Measurements from ENCODE around the gene NAA80.
A peak's percentile ranks its signal among the peaks of the same experiment; 100 is the strongest.

NAA80 gene, protein sequence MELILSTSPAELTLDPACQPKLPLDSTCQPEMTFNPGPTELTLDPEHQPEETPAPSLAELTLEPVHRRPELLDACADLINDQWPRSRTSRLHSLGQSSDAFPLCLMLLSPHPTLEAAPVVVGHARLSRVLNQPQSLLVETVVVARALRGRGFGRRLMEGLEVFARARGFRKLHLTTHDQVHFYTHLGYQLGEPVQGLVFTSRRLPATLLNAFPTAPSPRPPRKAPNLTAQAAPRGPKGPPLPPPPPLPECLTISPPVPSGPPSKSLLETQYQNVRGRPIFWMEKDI

DNA sequence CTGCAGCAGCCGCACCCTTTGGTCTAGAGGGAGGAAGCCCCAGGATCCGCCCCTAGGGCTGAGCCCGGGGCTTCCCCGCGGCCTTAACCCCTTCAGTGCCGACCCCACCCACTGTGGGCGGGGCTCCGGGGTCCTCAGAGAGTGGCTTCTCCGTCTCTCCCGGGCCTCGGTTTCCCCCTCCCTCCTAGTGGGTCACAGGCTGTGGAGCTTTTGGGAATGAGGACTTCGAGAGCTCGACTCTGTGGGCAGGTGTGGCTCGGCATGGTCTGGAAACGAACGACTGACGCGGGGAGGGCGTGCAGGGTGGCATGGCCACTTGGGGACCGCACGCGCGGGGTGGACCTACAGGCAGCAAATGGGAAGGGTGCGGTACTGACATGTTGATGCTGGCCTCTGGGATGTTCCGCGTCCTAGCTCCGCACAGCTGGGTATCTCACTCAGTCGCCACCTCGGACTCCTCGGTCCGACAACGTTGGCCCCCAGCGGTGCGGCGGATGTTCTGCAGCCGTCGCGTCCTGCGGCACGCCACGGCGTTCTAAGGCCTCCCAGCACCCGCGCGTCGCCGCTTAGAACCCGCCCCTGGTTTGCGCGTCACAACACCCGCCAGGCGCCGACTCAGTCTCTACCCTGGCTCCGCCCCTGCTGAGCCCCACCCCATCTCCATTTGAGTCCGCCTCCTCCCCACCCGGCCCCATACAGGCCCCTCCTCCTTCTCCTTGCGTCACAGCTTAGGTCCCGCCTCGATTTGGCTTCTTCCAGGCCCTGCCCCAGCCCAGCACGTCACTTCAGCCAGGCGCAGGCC lies at the start of gene NAA80, which contains the start of gene HYAL3:
TSS of gene NAA80 (minus strand) at position 570 of the 802 bp plus-strand sequence. CDS start 1,942 bp downstream, outside the sequence.
TSS of gene HYAL3 (minus strand) at position 570 of the 802 bp plus-strand sequence. CDS start 3,803 bp downstream, outside the sequence.
- DNase-seq = peak; percentile 68

DNA sequence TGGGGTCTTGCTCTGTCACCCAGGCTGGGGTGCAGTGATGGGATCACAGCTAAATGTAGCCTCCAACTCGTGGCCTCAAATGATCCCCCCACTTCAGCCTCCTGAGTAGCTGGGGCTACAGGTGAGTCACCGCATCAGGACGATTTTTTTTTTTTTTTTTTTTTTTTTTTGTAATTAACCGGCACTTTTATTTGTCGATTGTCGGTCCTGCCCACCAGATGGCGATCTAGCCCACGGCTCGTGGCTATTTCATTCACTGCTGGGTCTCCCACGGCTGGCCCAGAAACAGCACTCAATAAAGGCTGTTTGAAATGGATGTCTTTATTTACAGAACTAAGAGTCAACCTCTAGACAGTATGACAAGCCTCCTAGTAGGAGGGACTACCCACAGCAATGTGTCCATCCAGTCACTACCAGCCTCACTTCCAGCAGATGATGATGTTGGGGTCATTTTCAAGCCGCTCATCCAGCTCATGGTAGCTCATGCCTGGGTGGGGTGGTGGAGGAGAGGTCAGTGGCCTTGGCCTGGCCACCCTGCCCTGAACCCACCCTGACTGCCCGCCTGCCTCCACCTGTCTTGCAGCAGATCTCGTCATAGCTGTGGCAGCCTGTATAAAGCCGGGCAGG lies 48.1 kb upstream of the NAA80 start:
- no peak for DNase-seq

DNA sequence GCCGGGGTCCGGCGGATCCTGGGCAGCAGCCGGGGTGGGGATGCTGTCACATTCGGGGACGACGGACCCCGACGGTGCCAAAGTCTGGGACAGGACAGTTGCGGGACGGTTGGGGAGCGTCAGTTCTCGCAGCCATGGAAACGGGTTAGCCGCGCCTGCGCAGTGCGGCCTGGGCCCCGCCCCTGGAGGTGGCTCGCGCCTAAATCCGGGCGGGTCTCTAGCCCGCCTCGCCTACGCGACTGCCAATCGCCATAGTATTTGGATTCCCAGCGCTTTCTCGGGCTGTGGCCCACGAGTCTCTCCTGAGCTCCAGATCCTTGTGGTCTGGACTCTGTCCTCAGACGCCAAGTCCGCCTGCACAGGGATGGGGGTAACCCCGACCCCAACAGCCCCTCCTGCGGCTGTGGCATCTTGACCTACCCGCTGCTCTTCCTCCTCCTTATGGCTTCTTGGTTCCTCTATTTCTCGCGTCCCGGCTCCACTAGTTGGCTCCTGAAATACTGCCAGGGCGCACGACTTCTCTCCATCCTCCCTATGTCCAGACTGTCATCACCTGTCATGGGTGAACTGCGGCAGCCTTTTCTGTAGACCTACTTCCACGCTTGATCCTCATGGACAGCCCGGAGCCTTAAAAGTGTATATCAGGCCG lies 46.5 kb upstream of the NAA80 start, which contains the start of gene ZMYND10:
TSS of gene ZMYND10 (minus strand) at position 147 of the 649 bp plus-strand sequence. CDS start 153 bp downstream, outside the sequence.
- DNase-seq = no peak

DNA sequence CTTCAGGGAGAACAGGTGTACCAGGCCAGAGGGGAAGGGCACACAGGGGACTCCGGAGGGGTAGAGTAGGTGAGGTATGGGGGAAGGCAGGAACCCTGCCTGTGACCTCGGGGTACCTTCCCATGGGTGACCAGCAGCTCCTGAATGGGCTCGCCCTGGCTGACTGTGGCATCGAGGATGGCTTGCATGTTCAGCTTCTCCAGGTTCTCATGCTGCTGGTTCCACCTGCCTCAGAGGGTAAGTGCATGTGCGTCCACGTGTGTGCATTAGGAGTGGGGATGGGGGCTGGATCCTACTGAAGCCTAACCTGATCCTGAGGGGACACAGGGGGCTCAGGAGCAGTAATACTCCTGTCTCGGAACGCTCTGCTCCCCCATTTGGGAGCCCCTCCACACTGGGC lies 45.8 kb upstream of the NAA80 start:
- DNase-seq = no peak

DNA sequence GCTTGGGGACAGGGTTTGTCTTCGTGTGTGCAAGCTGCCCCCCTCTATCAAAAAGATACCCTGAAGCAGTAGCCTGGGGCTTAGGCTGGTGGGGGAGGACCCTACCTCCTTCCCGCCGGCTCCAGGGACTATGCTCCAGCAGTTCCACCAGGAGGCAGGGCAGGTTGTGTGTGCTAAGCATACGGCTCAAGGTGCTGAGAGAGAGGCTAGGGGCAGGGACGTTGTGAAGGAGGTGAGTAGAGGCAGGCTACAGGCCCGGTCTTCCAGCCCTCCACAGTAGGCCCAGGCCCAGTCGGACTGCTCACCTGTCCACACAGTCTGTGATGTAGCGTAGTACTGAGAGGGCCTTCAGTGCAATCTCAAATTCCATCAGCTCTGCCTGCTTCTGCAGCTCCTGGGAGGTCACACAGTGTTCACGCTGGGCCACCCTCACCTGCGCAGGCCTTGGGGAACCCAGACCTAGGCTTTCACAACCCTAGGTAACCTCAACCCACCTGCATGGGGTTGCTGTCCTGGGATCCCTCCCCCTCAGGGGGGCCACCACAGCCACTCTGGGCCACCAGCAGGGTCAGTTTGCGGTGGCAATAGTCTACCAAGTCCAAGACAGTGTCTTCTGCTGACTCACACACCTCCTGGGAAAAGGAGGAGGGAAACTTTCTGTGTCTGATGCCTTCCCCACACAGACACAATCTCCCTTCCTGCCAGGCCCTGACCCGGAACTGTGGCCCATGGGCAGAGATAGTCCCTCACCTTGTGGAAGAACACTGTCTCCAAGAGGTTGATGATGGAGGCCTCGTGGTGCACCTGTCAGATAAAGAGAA lies 43.8 kb upstream of the NAA80 start:
- DNase-seq = no peak

DNA sequence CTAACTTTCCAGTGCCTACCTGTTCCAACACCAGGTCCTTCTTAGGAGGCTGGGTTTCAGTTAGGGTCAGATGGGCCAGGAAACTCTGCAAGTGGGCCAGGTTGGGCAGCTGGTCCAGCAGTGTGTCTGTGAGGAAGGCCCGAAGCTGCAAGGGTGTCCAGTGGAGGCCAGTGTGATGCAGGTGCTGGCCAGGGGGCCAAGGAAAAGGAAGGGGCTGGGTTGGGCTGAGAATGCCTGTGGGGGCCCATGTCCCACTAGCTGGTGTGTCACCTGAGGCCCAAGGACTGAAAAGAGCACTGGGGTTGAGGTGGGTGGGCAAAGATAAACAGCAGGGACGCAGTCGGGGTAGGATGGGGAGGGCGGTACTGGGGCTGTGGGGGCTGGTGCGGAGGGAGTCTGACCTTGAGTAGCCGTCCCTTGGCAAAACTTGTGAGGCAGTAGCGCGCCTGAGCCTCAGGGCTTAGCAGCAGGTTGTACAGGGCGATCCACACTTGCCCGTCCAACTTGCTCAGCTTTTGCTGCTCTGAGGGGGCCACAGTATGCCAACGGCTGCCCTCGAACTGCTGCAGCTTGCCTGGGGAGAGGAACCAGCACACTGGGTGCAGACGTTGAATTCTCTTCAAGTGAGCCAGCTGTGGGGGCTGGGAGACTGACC lies 42.9 kb upstream of the NAA80 start:
- DNase-seq = no peak

DNA sequence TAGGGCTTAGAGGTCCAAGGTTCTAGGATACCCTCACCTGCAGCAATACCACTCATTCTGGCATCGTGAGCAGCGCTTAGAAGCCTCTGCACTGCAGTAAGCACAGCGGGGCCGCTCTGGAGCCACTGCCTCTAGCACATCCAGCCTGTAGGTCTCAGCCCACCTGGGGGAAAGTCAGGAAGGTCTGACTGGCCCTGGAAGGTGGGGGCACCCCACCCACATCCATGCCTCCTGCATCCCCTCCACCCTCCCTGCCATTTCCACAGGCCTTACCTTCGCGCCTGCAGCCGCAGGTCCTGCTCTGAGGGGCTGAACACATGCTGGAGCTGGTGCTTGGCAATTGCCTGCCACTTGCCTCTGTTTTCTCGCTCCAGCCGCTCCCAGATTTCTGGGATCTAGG lies 42.3 kb upstream of the NAA80 start:
- DNase-seq = no peak

DNA sequence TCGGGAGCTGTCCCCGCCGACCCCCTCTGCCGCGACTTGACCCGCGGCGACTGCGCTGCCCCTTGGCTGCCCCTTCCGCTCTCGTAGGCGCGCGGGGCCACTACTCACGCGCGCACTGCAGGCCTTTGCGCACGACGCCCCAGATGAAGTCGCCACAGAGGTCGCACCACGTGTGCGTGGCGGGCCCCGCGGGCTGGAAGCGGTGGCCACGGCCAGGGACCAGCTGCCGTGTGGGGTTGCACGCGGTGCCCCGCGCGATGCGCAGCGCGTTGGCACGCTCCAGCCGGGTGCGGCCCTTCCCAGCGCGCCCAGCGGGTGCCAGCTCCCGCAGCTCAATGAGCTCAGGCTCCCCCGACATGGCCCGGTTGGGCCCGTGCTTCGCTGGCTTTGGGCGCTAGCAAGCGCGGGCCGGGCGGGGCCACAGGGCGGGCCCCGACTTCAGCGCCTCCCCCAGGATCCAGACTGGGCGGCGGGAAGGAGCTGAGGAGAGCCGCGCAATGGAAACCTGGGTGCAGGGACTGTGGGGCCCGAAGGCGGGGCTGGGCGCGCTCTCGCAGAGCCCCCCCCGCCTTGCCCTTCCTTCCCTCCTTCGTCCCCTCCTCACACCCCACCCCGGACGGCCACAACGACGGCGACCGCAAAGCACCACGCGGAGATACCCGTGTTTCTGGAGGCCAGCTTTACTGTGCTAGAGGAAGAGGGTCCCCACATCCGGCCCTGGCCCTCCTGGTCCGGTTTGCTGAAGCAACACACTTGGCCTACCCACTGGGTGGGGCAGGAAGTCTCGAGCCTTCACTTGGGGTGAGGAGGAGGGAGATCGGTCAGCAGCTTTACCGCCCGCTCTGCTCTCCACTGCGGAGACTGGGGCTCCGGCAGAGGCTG lies 41.5 kb upstream of the NAA80 start, which contains the start of gene RASSF1:
TSS of gene RASSF1 (minus strand) at position 389 of the 882 bp plus-strand sequence. CDS start at position 358, 31 bp downstream.
- no peak for DNase-seq

DNA sequence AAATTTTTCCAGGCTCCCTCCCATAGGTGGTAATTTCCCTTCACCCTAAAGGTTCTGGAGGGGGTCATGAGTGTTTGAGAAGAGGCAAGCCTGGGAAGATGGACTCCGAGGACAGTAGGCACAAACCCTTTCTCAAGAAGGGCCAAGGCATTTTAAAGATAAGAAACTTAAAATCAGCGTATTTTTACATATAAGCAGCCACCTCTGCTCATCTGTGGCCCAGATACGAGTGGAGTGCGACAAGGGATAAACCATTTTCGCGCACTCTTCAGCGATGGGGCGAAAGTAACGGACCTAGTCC lies 40.9 kb upstream of the NAA80 start:
- no peak for DNase-seq

DNA sequence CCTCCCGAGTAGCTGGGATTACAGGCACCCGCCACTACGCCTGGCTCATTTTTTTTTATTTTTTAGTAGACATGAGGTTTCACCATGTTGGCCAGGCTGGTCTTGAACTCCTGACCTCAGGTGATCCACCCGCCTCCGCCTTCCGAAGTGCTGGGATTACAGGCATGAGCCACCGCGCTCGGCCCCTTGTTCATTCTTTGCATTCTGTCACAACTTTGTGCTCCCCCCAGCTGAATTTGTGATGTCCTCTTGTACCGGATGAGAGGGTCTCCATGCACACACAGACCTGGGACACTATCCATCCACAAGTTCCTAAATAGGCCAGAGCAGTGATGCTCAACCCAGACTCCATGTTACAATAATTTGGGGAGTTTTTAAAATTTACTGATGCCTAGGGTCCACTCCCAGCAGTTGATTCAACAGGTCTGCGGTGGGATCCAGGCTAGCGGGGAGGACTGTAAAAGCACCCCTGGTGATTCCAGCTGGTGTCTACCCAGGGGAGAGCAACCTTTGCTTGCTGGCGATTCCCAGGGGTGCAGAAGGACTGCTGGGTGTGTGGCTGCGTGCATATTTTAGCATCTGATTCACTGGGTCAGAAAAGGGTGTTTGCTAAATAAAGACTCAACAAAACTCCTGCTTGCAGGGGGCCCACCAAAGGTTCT lies 40.4 kb upstream of the NAA80 start:
- DNase-seq = no peak

DNA sequence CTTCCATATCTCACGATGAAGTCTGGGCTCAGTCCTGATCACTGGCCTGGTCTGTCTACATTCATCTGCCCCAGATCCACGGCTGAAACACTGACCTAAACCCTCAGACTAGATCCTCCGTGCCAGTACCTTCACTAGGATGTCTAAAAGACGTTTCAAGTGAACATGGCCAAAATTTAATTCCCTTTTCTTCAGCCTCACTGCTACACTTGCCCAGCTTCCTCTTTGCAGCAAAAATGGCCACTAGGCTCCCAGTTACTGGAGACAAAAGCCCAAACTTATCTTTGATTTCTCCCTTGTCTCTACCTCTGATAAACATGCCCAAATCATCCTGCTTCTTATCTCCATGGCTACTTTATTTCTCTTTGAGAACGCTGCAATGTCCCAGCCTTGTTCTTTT lies 39.8 kb upstream of the NAA80 start:
- DNase-seq = no peak

DNA sequence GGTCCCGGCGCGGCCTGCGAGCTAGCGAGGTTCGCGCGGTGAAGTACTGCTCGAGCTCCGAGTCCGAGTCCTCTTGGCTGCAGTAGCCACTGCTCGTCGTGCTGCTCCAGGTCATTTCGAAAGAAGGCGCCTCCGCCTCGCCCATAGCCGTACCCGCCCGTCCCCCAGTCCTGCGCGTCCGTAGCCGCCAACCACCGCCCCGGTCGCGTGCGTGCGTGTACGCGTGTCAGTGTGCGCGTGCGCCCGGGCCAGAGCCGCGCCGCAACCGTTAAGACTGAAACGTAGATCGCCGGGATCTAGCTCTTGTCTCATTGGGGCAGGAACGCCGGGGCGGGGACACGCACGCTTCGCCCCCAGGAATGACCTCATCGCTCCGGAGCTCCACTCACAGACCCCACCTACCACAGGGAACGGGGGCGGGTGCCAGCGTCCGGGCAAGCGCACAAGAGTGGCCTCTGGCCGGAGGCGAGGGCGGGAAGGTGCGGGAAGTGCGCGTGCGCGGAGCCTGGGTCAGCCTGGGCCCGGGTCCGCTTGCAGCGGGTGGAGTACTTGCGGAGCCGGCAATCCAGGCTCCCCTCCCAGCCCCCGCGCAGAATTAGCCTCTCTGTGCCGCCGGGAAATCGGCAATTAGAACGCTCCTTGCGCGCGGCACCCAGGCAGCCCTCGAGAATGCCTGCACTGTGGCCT lies 38.1 kb upstream of the NAA80 start:
- peak; percentile 56 for DNase-seq

DNA sequence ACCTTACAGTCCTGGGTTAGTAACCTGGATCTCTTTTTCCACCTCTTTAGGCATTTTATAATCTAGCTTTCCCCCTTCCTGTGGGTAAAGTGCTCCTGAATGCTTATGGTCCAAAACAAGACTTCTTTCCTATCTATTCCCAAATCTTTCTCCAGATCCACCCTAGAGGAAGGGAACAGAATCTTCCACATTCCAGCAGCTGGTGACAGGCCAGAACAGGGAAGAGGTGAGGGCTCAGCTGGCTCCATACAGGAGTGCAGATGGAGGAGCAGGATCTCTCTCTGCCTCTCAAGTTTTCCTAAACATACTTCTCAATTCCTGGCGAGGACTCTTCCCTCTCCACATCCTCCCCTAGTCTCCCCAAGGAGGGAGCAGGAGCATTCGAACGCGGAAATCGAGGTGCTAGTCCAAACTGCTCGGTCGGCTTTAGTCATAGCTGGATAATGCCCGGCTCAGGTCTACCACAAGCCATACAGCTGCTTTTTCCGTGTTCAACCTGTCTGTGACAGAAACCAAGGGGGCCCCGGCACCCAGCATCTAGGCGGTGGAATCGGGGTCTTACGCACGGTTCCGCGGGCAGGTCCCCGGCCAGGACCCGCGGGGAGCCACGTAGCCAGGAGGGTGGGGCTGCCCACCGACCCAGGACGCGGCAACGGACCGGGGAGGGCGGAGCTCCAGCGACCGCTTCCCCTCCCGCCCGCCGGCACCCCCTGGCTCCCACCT lies 37.4 kb upstream of the NAA80 start:
- no peak for DNase-seq

DNA sequence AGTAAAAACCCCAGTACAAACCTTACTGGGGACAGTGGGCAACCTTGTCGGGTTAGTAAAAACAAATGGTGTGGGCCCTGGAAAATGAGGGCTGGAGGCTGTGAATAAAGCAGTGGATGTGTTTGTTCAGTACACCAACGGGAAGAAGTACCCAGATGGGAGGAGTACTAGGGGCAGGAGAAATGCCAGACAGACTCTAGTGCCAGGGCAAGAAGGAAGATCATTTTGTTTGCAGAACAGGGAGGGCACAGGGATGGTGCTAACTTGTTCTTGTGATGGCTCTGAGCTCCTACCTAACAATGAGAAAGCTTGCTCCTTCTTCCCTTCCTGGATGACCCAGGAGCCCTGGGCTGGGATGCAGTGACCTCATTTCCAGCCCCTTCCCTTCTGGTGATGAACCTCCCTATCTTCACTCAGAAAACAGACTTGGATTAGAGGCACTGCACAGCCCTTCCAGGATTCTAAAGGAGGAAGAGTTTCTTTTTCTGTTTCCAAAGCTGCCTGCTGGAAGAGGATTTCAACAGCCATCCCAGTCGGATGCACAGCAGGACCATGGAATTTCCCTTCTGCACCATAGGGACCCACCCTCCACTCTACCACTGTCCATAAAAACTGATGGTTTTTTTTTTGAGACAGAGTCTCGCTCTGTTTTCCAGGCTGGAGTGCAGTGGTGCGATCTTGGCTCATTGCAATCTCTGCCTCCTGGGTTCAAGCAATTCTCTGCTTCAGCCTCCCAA lies 35.3 kb upstream of the NAA80 start:
- DNase-seq = no peak

DNA sequence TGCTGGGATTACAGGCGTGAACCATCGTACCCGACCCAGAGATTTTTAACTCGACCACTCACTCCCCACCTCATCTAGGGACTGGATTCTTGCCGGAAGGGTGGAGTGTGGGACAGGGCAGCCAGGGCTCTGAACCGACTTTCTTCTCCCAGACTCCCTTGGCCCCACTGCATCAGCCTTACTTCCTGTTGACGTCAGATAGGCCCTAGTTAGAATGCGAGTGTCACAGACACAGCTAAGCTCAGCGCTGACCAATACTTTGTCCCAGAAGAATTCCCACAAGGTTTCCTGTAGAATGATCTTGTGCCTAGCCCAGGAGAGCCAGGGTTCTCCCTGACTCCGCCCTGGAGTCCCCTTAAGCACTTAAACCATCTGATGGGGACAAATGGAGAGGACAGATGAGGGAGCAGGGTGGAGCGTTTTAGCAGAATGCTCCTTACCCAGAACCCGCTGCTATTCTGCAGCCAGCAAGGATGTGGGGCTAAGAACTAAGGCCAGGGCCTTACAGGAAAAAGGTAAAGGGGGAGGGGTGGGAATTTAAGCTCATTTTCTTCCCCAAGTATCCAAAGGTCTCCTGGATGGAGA lies 34.6 kb upstream of the NAA80 start:
- no peak for DNase-seq

DNA sequence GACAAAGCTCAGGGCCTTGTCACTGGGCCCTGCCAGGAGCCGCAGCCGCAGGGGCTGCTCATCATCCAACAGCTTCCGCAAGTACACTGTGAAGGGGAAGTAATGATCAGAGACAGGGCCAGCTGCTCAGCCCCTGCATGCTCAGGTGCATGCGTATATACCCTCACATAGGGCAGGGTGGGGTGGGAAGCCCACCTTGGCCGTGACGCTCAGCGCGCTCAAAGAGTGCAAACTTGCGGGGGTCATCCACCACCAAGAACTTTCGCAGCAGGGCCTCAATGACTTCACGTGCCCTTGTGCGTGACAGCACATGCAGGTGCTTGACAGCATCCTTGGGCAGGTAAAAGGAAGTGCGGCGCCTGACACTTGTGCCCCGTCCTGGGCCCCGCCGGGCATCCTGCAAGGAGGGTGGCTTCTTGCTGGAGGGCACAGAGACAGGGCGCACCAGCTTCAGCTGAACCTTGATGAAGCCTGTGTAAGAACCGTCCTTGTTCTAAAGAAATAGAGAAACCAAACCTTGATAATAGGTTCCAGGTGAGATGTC lies 32.2 kb upstream of the NAA80 start:
- no peak for DNase-seq

DNA sequence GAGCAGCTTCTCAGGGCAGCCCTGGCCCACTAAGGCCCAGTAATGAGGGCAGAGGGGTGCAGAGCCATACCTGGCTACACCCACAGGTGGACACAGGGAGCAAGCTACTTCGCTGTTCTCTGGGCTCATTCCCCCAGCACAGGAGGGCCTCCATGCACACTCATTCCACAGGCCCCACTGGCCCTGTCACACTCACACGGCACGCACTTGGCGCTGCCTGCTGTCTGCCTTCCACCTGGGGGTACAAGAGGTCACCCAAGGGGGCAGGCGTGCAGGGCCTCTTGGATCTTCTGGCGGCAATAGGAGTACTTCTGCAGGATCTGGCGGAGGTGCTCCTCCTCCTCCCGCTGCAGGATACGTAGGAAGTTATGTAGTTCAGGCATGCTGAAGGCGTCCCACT lies 31.1 kb upstream of the NAA80 start:
- DNase-seq = no peak
